GM12872 (cell line): ENCODE measurements around the gene SPANXB1.
"Not testable (repeated sequence)": the region's sequence is repeated elsewhere in the genome, so short reads cannot be mapped to it uniquely, and the experiment has no call there.

ENCODE experiments used
- CTCF ChIP-seq: IDR thresholded peaks from 3 replicates; pipeline ENCODE4 v1.5.1; 2011; ENCODE audit warnings: low read depth, mild to moderate bottlenecking, low read length, moderate library complexity; ENCODE audit not compliant: insufficient read depth

SPANXB1 gene

DNA sequence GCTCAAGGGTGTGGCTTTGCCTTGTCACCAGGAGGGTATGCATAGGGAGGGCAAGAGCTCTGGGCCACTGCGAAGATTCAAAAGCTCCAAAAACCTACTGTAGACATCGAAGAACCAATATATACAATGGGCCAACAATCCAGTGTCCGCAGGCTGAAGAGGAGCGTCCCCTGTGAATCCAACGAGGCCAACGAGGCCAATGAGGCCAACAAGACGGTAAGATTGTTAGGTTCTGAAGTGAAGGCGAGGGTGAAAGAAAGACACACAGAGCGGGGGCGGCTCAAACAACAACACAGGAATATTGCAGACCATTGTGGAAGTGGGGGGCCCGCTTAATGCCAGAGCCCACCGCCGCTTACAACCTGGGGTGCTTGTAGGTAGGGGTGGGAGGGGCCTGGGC lies at the start of gene SPANXB1:
Gene SPANXB1 (plus strand): TSS at position 27 of the 400 bp plus-strand sequence. CDS start 100 bp downstream, at position 127.
- not testable (repeated sequence) for TF ChIP-seq CTCF

GRCh38 chrX:140967036-140967435 lies 35.4 kb upstream of the SPANXB1 start:
- no peak for TF ChIP-seq CTCF

DNA sequence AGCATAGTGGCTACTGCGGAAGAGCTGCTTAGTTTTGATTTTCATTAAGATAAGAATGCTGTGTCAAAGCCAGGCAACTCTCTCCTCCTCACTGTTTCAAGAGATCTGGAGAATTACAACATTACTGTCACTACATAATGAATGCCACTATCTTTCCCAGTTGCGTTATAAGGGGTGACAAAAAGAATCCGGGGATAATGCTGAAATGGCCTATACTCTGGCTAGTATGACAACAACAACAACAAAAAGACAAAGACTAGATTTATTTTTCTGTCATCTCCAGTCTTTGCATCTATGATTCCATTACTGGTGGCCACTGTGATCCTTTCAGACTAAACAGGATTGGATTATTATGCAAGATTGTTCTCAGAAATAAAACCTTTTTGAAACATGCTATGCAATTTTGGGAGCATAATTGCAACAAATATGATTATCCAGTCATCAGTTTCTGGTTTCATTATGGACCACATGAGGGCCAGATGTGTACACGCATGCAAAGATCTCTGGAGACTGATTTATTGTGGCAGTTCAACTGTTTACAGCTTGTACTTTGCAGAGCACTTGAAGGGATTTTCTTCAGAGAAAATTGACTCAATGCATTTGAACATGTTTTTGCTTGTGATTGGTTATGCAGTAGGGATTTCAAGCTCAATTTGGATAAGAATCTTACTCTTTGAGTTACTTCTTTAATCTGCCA lies 31.1 kb upstream of the SPANXB1 start:
- TF ChIP-seq CTCF, result no peak

- no peak for TF ChIP-seq CTCF
Observed at GRCh38 chrX:140975472-140975871, 26.9 kb upstream of the SPANXB1 start.

DNA sequence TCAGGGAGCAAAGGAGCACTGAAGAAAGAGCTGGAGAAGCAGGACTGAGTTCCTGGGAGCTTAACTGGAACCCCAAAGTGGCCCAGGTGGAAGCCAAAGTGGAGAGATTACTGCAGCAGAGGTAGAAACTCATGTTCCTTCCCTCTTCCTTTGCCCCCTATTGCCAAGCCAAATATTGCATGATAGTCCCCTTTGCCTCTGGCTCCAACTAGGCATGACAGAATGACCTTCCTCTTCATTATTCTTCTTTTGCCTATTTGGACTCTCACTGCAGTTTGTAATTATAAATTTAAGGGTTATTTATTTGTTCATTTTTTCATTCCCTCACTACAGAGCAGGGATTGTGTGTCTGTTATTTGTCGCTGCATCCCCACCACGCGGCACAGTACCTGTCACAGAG lies 22.1 kb upstream of the SPANXB1 start:
- TF ChIP-seq CTCF, result no peak

DNA sequence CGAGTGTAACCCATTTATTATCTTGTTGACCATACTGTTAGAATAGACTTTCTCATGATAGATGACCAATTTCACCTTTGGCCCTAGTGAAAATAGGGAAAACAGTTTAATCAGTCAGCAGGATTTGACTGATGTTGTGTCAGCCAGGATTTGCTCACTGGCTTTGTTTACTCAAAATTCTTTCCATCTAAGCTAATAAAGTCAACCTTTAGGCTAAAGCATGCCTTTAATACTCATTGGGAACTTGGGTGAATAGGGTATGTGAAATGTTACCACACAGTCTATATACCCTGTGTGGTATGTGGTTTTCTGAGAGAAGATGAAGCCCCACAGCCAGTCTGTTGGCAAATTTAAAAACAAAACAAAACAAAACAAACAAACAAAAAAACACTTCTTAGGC lies 18.7 kb upstream of the SPANXB1 start:
- TF ChIP-seq CTCF, result no peak
